Panc1 (cell line): Measurements from ENCODE around the gene OTUB1. TPM values are rescaled to one million over a fixed set of nuclear protein-coding genes. Genes with fewer than 3 reads are reported as not detected.

Source experiments
- ATAC-seq: fragments of 200-7000 bp; cut with Tn5 transposase; 2 replicates; pipeline ENCODE4 v1.9.1; 2020; ENCODE audit warnings: mild to moderate bottlenecking, moderate library complexity
- BruUV-seq: library from RNA; stranded (reverse); fragments of 400-500 nt; replicated peaks from 2 replicates; lab custom pipeline; 2021; lab: Mats Ljungman, UMichigan
- CTCF ChIA-PET: fragments of 300-600 bp; sonication (Branson Sonifier 250); formaldehyde crosslinking; loops from one replicate; lab custom pipeline; 2022; ENCODE audit warnings: antibody characterized with exemption; lab: Charles Lee
- POLR2A ChIA-PET: fragments of 300-600 bp; sonication (Branson Sonifier 250); formaldehyde crosslinking; loops from one replicate; lab custom pipeline; 2022; ENCODE audit warnings: antibody characterized with exemption; lab: Charles Lee
- DNase-seq: peaks from one replicate; pipeline ENCODE4 v3.0.0-alpha.2; 2010; ENCODE audit warnings: low read depth, low spot score
- H3K27ac ChIP-seq: 2 replicates; pipeline ENCODE4 v1.5.1; 2011; ENCODE audit warnings: mild to moderate bottlenecking, low read length, inconsistent platforms
- H3K27me3 ChIP-seq: fragments of 200-500 bp; sonication (Bioruptor generic); 2 replicates; pipeline ENCODE4 v1.6.0; 2014; ENCODE audit warnings: low read length, inconsistent platforms; ENCODE audit not compliant: control insufficient read depth, insufficient read depth
- H3K36me3 ChIP-seq: fragments of 200-500 bp; sonication (Bioruptor generic); 2 replicates; pipeline ENCODE4 v1.5.1; 2014; ENCODE audit warnings: inconsistent platforms, mild to moderate bottlenecking, low read length, moderate library complexity; ENCODE audit not compliant: control insufficient read depth, insufficient read depth
- H3K4me1 ChIP-seq: 2 replicates; pipeline ENCODE4 v1.5.1; 2011; ENCODE audit warnings: inconsistent platforms, mild to moderate bottlenecking, low read length, moderate library complexity; ENCODE audit not compliant: control insufficient read depth, insufficient read depth
- H3K4me3 ChIP-seq, 2 experiments: 2 replicates each; pipeline ENCODE4 v1.5.1; 2011 to 2012; ENCODE audit warnings: low read depth in 2 of 2, low read length in 2 of 2, mild to moderate bottlenecking in 2 of 2, inconsistent platforms in 1 of 2, moderate library complexity in 1 of 2
- H3K9me3 ChIP-seq: fragments of 200-500 bp; sonication (Bioruptor generic); 2 replicates; pipeline ENCODE4 v1.5.1; 2014; ENCODE audit warnings: low read depth, mild to moderate bottlenecking, inconsistent platforms, low read length, moderate library complexity; ENCODE audit not compliant: control insufficient read depth, insufficient read depth
- CTCF ChIP-seq: fragments of 450-650 bp; IDR thresholded peaks from 2 replicates; pipeline ENCODE4 v1.5.1; 2017; ENCODE audit warnings: mild to moderate bottlenecking
- POLR2AphosphoS5 ChIP-seq: IDR thresholded peaks from 2 replicates; pipeline ENCODE4 v1.6.1; 2012; ENCODE audit warnings: mild to moderate bottlenecking, low read depth, low read length, moderate library complexity
- REST ChIP-seq, 2 experiments: IDR thresholded peaks; 2 replicates each; pipeline ENCODE4 v1.6.1; 2011 to 2012; ENCODE audit warnings: low read depth in 2 of 2, control low read depth in 1 of 2, low read length in 1 of 2, mild to moderate bottlenecking in 1 of 2, moderate library complexity in 1 of 2; ENCODE audit not compliant: insufficient read depth in 1 of 2
- SIN3A ChIP-seq: IDR thresholded peaks from 2 replicates; pipeline ENCODE4 v1.6.1; 2012; ENCODE audit warnings: low read depth, mild to moderate bottlenecking, low read length, moderate library complexity, borderline replicate concordance; ENCODE audit not compliant: insufficient read depth
- TCF7L2 ChIP-seq: IDR thresholded peaks from 2 replicates; pipeline ENCODE4 v1.6.1; 2011; ENCODE audit warnings: mild to moderate bottlenecking, low read depth, low read length, inconsistent platforms
- in situ Hi-C: cut with HindIII; loops from 2 replicates; pipeline ENCODE4 v1.10.0; 2016; ENCODE audit warnings: low sequenced_read_pairs, low pct_unique_long_range_greater_than_20kb
- intact Hi-C: fragments of 100-400 bp; cut with micrococcal nuclease; formaldehyde crosslinking; loops from one replicate; pipeline ENCODE4 v1.10.0; 2022; ENCODE audit not compliant: unreplicated experiment
- total RNA-seq: library from RNA; stranded (reverse); gene quantifications from one replicate; pipeline ENCODE4 v1.2.1, GENCODE V29; 2021; ENCODE audit not compliant: unreplicated experiment

OTUB1 gene
- total RNA-seq, 1 experiment from 2014 or later = 118 TPM

GRCh38 chr11:64014356-64014755 lies 28.1 kb downstream of the OTUB1 start:
- no peak for ATAC-seq
- BruUV-seq = no TSS peak
- no peak for TF ChIP-seq SIN3A
- no peak for TF ChIP-seq POLR2AphosphoS5
- no peak for TF ChIP-seq CTCF
- TF ChIP-seq REST (IDR thresholded peaks at IDR 0.05; ENCODE audit: insufficient read depth in 1 of 2, low read depth in 2 of 2, low read length in 1 of 2) = no peak
- TF ChIP-seq TCF7L2 = no peak

GRCh38 chr11:64015510-64015909 lies 29.3 kb downstream of the OTUB1 start:
- H3K9me3 ChIP-seq = no peaks in the 10 kb centered on the region
- no peak overlapping the region for H3K4me3 ChIP-seq
- no peaks in the 10 kb centered on the region for H3K27me3 ChIP-seq
- intact Hi-C loops (no loop called here), in situ Hi-C loops (no loop called here)
- DNase-seq = no peak
- peak; percentile 43; the same call in 1 of the 2 replicates for ATAC-seq
- H3K4me1 ChIP-seq = peaks cover 14% of the 10 kb centered on the region; the same call in 1 of the 2 replicates
- POLR2A ChIA-PET = interaction anchor here (0.9 kb wide), 1 partner anchor 1174 kb away, joined by 4 read pairs; no protein-coding TSS in a partner anchor
- no peaks in the 10 kb centered on the region for H3K36me3 ChIP-seq
- H3K27ac ChIP-seq = no peak overlapping the region
- BruUV-seq = no TSS peak
- CTCF ChIA-PET = no interaction called here
- TF ChIP-seq REST (IDR thresholded peaks at IDR 0.05; ENCODE audit: insufficient read depth in 1 of 2, low read depth in 2 of 2, low read length in 1 of 2) = no peak
- TF ChIP-seq TCF7L2 = no peak
- TF ChIP-seq POLR2AphosphoS5 = no peak
- no peak for TF ChIP-seq SIN3A
- no peak for TF ChIP-seq CTCF

More at GRCh38 chr11:64014356-64014755, 28.1 kb downstream of the OTUB1 start:
- no peak for DNase-seq
- Histone ChIP-seq H3K4me3 (no peak overlapping the region), H3K4me1 (peaks cover 12% of the 10 kb centered on the region; the same call in 1 of the 2 replicates), H3K36me3 (no peaks in the 10 kb centered on the region), H3K27me3 (no peaks in the 10 kb centered on the region), H3K9me3 (no peaks in the 10 kb centered on the region), H3K27ac (no peak overlapping the region)
- ChIA-PET POLR2A (interaction anchor here (0.6 kb wide), 1 partner anchor 229 kb away, joined by 3 read pairs; no protein-coding TSS in a partner anchor), CTCF (interaction anchor here (0.6 kb wide), 1 partner anchor 131 kb away, joined by 3 read pairs; no protein-coding TSS in a partner anchor)
- in situ Hi-C loops (no loop called here), intact Hi-C loops (no loop called here)
